Cortex of kidney (tissue), 1 donor: ENCODE measurements around the gene STAT5A.
"Not testable (repeated sequence)": the region's sequence is repeated elsewhere in the genome, so short reads cannot be mapped to it uniquely, and the experiment has no call there.

ENCODE experiments used
- DNase-seq: peaks from one replicate; lab custom pipeline; 2025; lab: John Stamatoyannopoulos, UW

The STAT5A gene

DNA sequence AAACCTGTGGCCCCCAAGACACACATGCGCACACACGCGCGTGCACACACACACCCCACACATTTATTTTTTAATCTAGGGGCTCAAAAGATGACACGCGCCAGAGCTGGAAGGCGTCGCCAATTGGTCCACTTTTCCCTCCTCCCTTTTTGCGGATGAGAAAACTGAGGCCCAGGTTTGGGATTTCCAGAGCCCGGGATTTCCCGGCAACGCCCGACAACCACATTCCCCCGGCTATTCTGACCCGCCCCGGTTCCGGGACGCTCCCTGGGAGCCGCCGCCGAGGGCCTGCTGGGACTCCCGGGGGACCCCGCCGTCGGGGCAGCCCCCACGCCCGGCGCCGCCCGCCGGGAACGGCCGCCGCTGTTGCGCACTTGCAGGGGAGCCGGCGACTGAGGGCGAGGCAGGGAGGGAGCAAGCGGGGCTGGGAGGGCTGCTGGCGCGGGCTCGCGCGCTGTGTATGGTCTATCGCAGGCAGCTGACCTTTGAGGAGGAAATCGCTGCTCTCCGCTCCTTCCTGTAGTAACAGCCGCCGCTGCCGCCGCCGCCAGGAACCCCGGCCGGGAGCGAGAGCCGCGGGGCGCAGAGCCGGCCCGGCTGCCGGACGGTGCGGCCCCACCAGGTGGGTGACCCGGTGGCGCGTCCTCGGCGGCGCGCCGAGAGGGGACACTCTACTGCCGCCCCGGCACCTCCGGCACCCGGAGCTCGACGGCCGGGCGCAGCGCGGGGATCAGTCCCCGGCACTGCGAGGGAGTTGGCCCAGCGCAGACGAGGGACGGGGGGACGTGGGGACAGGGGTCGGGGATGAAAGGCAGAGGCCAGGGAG, at the start of gene STAT5A:
Gene STAT5A (plus strand): TSS at position 522 of the 826 bp plus-strand sequence. CDS start 914 bp downstream, outside the sequence.
- no peak for DNase-seq

GRCh38 chr17:42239576-42239975, 48.7 kb upstream of the STAT5A start:
- not testable (repeated sequence) for DNase-seq

DNA sequence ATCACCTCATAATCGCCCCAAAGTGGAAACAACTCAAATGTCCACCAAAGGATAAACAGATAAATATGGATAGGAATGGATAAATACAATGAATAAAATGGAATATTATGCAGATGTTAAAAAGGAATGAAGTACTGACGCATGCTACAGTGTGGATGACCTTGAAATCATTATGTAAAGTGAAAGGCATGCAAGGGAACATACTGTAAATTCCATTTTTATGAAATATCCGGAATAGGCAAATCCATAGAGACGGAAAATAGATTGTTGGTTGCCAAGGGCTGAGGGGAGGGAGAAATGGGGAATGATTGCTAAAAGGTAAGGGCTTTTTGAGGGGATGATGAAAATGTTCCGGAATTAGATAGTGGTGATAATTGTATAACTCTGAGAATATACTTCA, 48.1 kb upstream of the STAT5A start:
- no peak for DNase-seq

- DNase-seq: not testable (repeated sequence)
Observed at GRCh38 chr17:42240863-42241262, 47.4 kb upstream of the STAT5A start.

DNA sequence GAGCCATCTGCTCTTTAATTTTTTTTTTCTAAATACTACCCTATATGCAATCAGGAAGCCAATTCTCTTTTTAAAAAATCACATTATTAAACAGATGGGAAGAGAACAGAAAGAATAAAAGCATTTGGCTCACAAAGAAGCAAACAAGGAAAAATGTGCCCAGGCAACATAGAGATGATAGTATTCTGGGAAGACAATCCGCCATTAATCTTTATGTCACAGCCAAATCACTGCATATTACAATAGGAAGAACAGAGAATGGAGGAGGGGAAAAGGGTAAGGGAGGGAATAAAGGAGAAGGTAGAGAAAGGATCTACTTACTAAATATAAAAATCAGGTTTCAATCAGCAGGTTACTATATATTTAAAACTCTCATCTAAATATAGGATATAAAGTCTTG, 46.4 kb upstream of the STAT5A start:
- DNase-seq: no peak

GRCh38 chr17:42243493-42243982, 44.8 kb upstream of the STAT5A start:
- no peak for DNase-seq

DNA sequence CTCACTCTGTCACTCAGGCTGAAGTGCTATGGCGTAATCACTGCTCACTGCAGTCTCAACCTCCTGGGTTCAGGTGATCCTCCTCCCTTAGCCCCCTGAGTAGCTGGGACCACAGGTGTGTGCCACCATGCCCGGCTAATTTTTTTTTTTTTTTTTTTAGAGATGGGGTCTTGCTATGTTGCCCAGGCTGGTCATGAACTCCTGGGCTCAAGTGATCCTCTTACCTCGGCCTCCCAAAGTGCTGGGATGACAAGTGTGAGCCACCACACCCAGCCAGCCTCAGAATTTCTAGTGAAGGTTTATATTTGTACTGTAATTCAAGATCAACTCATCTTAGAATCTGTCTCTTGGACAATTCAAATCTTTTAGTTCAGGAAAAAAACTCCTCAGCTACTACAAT, 44.2 kb upstream of the STAT5A start:
- not testable (repeated sequence) for DNase-seq

DNA sequence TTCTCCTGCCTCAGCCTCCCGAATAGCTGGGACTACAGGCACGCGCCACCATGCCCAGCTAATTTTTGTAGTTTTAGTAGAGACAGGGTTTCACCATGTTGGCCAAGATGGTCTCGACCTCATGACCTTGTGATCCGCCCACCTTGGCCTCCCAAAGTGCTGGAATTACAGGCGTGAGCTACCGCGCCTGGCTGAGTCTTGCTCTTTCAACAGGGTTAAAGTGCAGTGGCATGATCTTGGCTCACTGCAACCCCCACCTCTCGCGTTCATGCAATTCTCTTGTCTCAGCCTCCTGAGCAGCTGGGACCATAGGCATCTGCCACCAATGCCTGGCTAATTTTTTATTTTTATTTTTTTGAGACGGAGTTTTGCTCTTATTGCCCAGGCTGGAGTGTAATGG, 43.1 kb upstream of the STAT5A start:
- DNase-seq: not testable (repeated sequence)

- DNase-seq: no peak
Observed at GRCh38 chr17:42246515-42246914, 41.8 kb upstream of the STAT5A start.

- DNase-seq: no peak
Observed at GRCh38 chr17:42247734-42248133, 40.6 kb upstream of the STAT5A start.

GRCh38 chr17:42248351-42249179, 39.7 kb upstream of the STAT5A start:
- no peak for DNase-seq

GRCh38 chr17:42249681-42250446, 38.4 kb upstream of the STAT5A start:
- no peak for DNase-seq

DNA sequence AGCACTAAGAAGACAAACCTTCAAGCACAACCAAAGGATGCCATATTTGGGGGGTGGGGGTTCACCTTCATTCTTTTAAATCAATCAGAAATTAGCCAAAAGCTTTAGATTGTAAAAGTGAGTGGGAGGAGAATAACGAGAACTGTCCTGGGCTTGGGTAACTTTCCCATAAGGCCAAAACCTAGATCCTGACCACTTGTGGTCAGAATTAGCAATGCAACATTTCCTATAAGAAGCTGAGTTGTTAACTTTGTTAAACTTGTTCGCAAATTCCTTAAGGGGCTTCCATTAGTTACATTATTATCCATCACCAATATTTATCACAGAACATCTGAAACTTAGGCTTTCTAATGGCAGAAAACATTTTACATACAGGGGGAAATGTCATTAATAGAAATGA, 37.2 kb upstream of the STAT5A start:
- no peak for DNase-seq

- no peak for DNase-seq
Observed at GRCh38 chr17:42252597-42253550, 35.4 kb upstream of the STAT5A start.

DNA sequence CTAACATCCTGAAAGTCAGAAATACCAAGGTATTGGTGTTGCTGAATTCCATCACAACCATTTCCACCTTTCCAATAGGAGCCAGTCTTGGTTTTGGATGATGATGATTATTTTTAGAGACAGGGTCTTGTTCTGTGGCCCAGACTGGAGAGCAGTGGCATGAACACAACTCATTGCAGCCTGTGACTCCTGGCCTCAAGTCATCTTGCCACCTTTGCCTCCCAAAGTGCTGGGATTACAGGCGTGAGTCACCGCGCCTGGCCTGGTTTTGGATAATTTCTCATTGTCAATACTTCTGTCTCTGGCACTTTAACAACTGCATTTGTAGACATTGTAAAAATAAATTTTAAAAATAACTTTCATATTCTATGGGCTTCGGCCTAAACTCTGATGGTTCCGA, 34.7 kb upstream of the STAT5A start:
- no peak for DNase-seq

DNA sequence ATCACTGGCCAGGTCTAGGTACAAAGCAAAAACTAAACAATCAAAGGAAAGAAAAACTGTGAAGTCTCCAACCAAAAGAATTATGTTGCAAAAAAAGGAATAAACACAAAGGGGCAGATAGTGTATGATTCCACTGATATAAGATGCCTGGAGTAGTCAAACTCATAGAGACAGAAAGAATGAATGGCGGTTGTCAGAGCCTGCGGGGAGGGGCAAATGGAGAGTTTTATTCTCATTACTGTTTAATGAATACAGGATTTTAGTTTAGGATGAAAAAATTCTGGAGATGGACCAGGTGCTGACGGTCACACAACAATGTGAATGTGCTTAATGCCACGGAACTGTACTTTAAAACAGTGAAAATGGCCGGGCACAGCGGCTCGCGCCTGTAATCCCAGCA, 32.9 kb upstream of the STAT5A start:
- DNase-seq: no peak

DNA sequence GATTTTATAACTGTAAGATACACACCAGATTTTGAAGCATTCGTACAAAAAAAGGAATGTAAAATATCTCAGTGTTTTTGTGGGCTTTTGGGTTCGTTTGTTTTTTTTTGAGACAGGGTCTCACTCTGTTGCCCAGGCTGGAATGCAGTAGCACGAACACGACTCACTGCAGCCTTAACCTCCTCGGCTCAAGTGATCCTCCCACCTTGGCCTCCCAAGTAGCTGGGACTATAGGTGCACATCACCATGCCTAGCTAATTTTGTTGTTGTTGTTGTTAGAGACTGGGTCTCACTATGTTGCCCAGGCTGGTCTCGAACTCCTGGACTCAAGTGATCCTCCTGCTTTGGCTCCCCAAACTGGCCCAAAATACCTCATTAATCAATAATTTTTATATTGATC, 28.0 kb upstream of the STAT5A start:
- no peak for DNase-seq

GRCh38 chr17:42264366-42264765, 23.9 kb upstream of the STAT5A start:
- not testable (repeated sequence) for DNase-seq

GRCh38 chr17:42266462-42266861, 21.8 kb upstream of the STAT5A start:
- DNase-seq: no peak

GRCh38 chr17:42266918-42267766, 21.2 kb upstream of the STAT5A start:
- DNase-seq: no peak
